ENCODE measurements around the gene PPP1R16B.
"Not testable (repeated sequence)": the region's sequence is repeated elsewhere in the genome, so short reads cannot be mapped to it uniquely, and the experiment has no call there.

The PPP1R16B gene

GRCh38 chr20:38810926-38811630 is 5.6 kb downstream of the PPP1R16B start:
- no peaks in the 10 kb centered on the region for H3K36me3 ChIP-seq
- peaks cover 8 to 22% of the 10 kb centered on the region in 2 experiments for H3K4me1 ChIP-seq (ENCODE audit: control insufficient read depth in 1 of 2, insufficient read depth in 1 of 2, low read depth in 1 of 2, low read length in 1 of 2)
- peaks cover 39% of the 10 kb centered on the region for H3K27me3 ChIP-seq
- H3K27ac ChIP-seq = no peak overlapping the region
- H3K9me3 ChIP-seq = no peaks in the 10 kb centered on the region
- no peak for TF ChIP-seq CTCF (IDR thresholded peaks at IDR 0.05)
- H3K4me3 ChIP-seq (ENCODE audit: low read depth in 1 of 2, low read length in 1 of 2) = no peak overlapping the region

- peaks cover 8 to 15% of the 10 kb centered on the region in 2 experiments for H3K4me1 ChIP-seq (ENCODE audit: control insufficient read depth in 1 of 2, insufficient read depth in 1 of 2, low read depth in 1 of 2, low read length in 1 of 2)
- H3K27me3 ChIP-seq = peaks cover 32% of the 10 kb centered on the region
- no peak for TF ChIP-seq CTCF (IDR thresholded peaks at IDR 0.05)
- H3K4me3 ChIP-seq (ENCODE audit: low read depth in 1 of 2, low read length in 1 of 2) = no peak overlapping the region
- H3K27ac ChIP-seq = no peak overlapping the region
- no peaks in the 10 kb centered on the region for H3K9me3 ChIP-seq
- H3K36me3 ChIP-seq = no peaks in the 10 kb centered on the region
Measured at GRCh38 chr20:38811769-38812168, 6.3 kb downstream of the PPP1R16B start.

DNA sequence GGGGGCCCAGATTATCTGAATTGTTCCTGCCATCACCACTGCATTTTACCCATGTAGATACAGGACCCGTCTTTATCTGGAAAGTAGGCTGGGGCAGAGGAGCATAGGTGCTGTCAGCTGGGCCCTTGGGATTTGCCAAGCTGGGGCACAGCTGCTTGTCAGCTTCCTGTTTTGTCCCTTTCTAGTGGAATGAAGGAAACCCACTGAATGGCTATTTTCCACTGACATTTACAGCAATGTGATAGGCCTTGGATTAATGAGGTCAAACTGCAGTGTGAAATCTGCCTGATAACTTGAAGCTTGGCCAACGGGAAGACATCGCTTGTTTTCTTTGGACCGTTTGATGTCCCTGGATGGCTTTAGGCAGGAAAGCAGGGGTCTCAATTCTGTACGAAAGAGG is 6.7 kb downstream of the PPP1R16B start:
- Histone ChIP-seq H3K36me3 (no peaks in the 10 kb centered on the region), H3K27ac (no peak overlapping the region), H3K27me3 (peaks cover 28% of the 10 kb centered on the region), H3K9me3 (no peaks in the 10 kb centered on the region), H3K4me1 (ENCODE audit: control insufficient read depth in 1 of 2, insufficient read depth in 1 of 2, low read depth in 1 of 2, low read length in 1 of 2) (peaks cover 8 to 15% of the 10 kb centered on the region in 2 experiments), H3K4me3 (ENCODE audit: low read depth in 1 of 2, low read length in 1 of 2) (no peak overlapping the region)
- TF ChIP-seq CTCF (IDR thresholded peaks at IDR 0.05) = no peak

GRCh38 chr20:38812709-38813573 is 7.4 kb downstream of the PPP1R16B start:
- TF ChIP-seq CTCF (IDR thresholded peaks at IDR 0.05) = no peak
- peaks cover 20% of the 10 kb centered on the region for H3K27me3 ChIP-seq
- no peak overlapping the region for H3K27ac ChIP-seq

GRCh38 chr20:38813574-38813962 is 8.1 kb downstream of the PPP1R16B start:
- H3K36me3 ChIP-seq; H3K9me3 ChIP-seq; H3K4me3 ChIP-seq (ENCODE audit: low read depth in 1 of 2, low read length in 1 of 2); H3K27ac ChIP-seq: not testable (repeated sequence)
- H3K4me1 ChIP-seq (ENCODE audit: control insufficient read depth in 1 of 2, insufficient read depth in 1 of 2, low read depth in 1 of 2, low read length in 1 of 2) = peaks cover 8 to 15% of the 10 kb centered on the region in 2 experiments
- peaks cover 14% of the 10 kb centered on the region for H3K27me3 ChIP-seq

More at GRCh38 chr20:38812709-38813573, 7.4 kb downstream of the PPP1R16B start:
- H3K9me3 ChIP-seq = no peaks in the 10 kb centered on the region
- H3K4me1 ChIP-seq (ENCODE audit: control insufficient read depth in 1 of 2, insufficient read depth in 1 of 2, low read depth in 1 of 2, low read length in 1 of 2) = peaks cover 8 to 15% of the 10 kb centered on the region in 2 experiments
- H3K4me3 ChIP-seq (ENCODE audit: low read depth in 1 of 2, low read length in 1 of 2) = no peak overlapping the region
- no peaks in the 10 kb centered on the region for H3K36me3 ChIP-seq

- Histone ChIP-seq H3K27me3 (no peaks in the 10 kb centered on the region), H3K4me1 (ENCODE audit: control insufficient read depth in 1 of 2, insufficient read depth in 1 of 2, low read depth in 1 of 2, low read length in 1 of 2) (peaks cover 8 to 15% of the 10 kb centered on the region in 2 experiments), H3K36me3 (no peaks in the 10 kb centered on the region), H3K4me3 (ENCODE audit: low read depth in 1 of 2, low read length in 1 of 2) (no peak overlapping the region), H3K9me3 (no peaks in the 10 kb centered on the region), H3K27ac (no peak overlapping the region)
- no peak for TF ChIP-seq CTCF (IDR thresholded peaks at IDR 0.05)
Measured at GRCh38 chr20:38815446-38815845, 9.9 kb downstream of the PPP1R16B start.

Data from neutrophil (primary cell).